GM21515 (cell line): ENCODE results near the gene LAPTM5.
A peak's percentile ranks its signal among the peaks of the same experiment; 100 is the strongest.
"Not testable (repeated sequence)": the region's sequence is repeated elsewhere in the genome, so short reads cannot be mapped to it uniquely, and the experiment has no call there.

Experiments
- ATAC-seq: cut with Tn5 transposase; IDR thresholded peaks from one replicate; pipeline ENCODE4 v1.9.1; 2021; ENCODE audit not compliant: unreplicated experiment

The LAPTM5 gene

GRCh38 chr1:30773722-30774358 lies 16.3 kb upstream of the LAPTM5 start:
- no peak for ATAC-seq

- no peak for ATAC-seq
These were observed 13.4 kb upstream of the LAPTM5 start for GRCh38 chr1:30771005-30771404.

GRCh38 chr1:30770150-30770549 lies 12.6 kb upstream of the LAPTM5 start:
- no peak for ATAC-seq

- ATAC-seq, result no peak
These were observed 11.5 kb upstream of the LAPTM5 start for GRCh38 chr1:30768830-30769718.

GRCh38 chr1:30768159-30768829 lies 10.7 kb upstream of the LAPTM5 start:
- no peak for ATAC-seq

- ATAC-seq, result not testable (repeated sequence)
These were observed 9.4 kb upstream of the LAPTM5 start for GRCh38 chr1:30766948-30767347.

- no peak for ATAC-seq
These were observed 8.2 kb upstream of the LAPTM5 start for GRCh38 chr1:30765556-30766434.

GRCh38 chr1:30764939-30765555 lies 7.5 kb upstream of the LAPTM5 start:
- ATAC-seq, result peak; percentile 35

- ATAC-seq, result no peak
These were observed 6.8 kb upstream of the LAPTM5 start for GRCh38 chr1:30764396-30764795.

- ATAC-seq, result no peak
These were observed 6.2 kb upstream of the LAPTM5 start for GRCh38 chr1:30763651-30764248.

GRCh38 chr1:30762930-30763650 lies 5.5 kb upstream of the LAPTM5 start:
- no peak for ATAC-seq

GRCh38 chr1:30762152-30762929 lies 4.8 kb upstream of the LAPTM5 start:
- no peak for ATAC-seq

GRCh38 chr1:30761381-30762151 lies 4.0 kb upstream of the LAPTM5 start:
- no peak for ATAC-seq

- no peak for ATAC-seq
These were observed 3.2 kb upstream of the LAPTM5 start for GRCh38 chr1:30760596-30761324.

GRCh38 chr1:30759718-30760281 lies 2.2 kb upstream of the LAPTM5 start:
- ATAC-seq, result no peak

GRCh38 chr1:30758785-30759380 lies 1.3 kb upstream of the LAPTM5 start:
- no peak for ATAC-seq
